Embryonic facial prominence (tissue), 1 donor: ENCODE data around the gene PKP4.
"Not testable (repeated sequence)": the region's sequence is repeated elsewhere in the genome, so short reads cannot be mapped to it uniquely, and the experiment has no call there.

Experiments
- DNase-seq: peaks from one replicate; pipeline ENCODE4 v3.0.0-alpha.2; 2016; ENCODE audit errors: extremely low spot score

PKP4 gene

DNA sequence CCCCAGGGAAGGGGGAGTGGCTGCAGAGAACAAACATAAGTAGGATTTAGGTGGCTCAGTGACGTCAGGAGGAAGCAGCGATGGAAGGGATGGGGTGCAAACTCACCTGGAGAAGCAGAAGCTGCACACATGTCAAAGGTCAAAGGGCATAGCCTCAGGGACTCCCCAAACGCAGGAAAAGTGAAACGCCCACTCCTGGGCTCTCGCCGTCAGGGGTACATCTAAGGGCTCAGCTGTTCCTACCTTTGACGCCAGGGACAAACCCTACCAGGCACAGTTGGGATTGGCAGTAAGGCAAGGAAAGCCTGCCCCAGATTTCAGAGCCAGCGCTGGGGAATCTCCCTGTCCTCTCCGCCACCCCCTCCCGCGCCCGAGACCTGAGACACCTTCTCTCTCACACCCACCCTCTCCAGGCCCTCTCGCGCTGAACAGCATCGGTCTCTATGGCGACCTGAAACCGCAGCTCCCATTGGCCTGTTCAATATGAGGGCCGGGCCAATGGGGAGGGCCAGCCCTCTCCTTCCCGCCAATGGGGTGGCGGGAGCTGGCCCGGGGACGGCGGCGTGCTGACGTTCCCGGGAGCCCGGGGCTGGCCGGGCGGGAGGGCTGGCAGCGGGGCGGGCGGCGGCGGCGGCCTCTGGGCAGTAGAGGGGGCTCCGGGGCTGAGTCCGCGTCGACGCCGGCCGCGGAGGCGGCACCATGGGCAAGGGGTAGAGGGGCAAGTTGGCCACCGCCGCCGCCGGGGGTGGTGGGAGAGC, at the start of gene PKP4, which contains the start of gene CCDC148:
PKP4 (plus strand) TSS at position 644 of the 758 bp plus-strand sequence. CDS start 76,233 bp downstream, outside the sequence.
CCDC148 (minus strand) TSS at position 445 of the 758 bp plus-strand sequence; CDS start at position 131, 314 bp downstream.
- DNase-seq: peak; percentile 89

GRCh38 chr2:158407031-158407430, 49.7 kb upstream of the PKP4 start:
- no peak for DNase-seq

- DNase-seq: no peak
These were observed 46.6 kb upstream of the PKP4 start for GRCh38 chr2:158410132-158410531.

GRCh38 chr2:158411748-158412147, 45.0 kb upstream of the PKP4 start:
- no peak for DNase-seq

GRCh38 chr2:158412206-158412605, 44.5 kb upstream of the PKP4 start:
- no peak for DNase-seq

GRCh38 chr2:158413581-158413980, 43.2 kb upstream of the PKP4 start:
- DNase-seq: no peak

GRCh38 chr2:158414538-158414937, 42.2 kb upstream of the PKP4 start:
- no peak for DNase-seq

GRCh38 chr2:158432117-158432516, 24.6 kb upstream of the PKP4 start:
- no peak for DNase-seq

DNA sequence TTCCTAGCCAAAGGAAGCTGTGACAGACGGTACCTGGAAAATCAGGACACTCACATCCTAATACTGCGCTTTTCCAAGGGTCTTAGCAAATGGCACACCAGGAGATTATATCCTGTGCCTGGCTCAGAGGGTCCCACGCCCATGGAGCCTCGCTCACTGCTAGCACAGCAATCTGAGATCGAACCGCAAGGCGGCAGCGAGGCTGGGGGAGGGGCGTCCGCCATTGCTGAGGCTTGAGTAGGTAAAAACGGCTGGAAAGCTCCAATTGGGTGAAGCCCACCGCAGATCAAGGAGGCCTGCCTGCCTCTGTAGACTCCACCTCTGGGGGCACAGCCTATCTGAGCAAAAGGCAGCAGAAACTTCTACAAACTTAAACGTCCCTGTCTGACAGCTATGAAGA, 23.0 kb upstream of the PKP4 start:
- DNase-seq: not testable (repeated sequence)

- not testable (repeated sequence) for DNase-seq
These were observed 17.7 kb upstream of the PKP4 start for GRCh38 chr2:158439062-158439461.

GRCh38 chr2:158443606-158444005, 13.1 kb upstream of the PKP4 start:
- DNase-seq: no peak

- DNase-seq: peak; percentile 46
These were observed 507 bp downstream of the PKP4 start for GRCh38 chr2:158457092-158457825.

- DNase-seq: no peak
These were observed 1.3 kb downstream of the PKP4 start for GRCh38 chr2:158457826-158458616.

- DNase-seq: no peak
These were observed 1.8 kb downstream of the PKP4 start for GRCh38 chr2:158458617-158458920.

- DNase-seq: no peak
These were observed 2.6 kb downstream of the PKP4 start for GRCh38 chr2:158459161-158460003.

DNA sequence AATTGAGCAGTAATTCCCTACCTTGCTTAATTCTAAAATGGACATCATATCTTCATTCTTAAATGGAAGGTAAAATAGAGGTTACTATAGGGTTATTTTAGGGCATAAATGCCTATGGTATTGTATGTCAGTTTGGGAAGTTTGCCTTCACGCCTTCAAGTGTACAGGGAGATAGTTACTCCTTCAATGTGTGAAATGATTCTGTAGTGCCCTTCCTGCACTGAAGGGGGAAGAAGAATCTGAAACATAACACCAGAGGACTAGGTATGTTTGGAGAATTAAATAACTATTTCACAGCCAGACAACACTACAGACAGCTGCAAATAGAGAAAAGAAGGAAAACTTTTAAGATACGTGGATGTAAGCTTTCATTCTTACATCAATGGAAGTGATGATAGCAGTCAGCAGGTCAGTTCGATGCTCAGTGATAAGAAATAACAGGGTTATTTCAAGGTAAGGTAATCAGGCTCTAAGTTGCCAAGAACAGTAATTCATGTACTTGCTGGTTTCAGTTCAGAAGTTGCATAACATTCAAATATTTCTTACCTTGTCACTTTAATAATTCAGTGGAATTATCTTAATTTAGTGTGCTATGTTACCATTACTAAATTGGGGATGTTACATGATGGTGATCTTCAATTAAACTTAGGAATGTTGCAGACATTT, 4.0 kb downstream of the PKP4 start:
- no peak for DNase-seq

GRCh38 chr2:158463496-158464095, 6.8 kb downstream of the PKP4 start:
- DNase-seq: no peak

DNA sequence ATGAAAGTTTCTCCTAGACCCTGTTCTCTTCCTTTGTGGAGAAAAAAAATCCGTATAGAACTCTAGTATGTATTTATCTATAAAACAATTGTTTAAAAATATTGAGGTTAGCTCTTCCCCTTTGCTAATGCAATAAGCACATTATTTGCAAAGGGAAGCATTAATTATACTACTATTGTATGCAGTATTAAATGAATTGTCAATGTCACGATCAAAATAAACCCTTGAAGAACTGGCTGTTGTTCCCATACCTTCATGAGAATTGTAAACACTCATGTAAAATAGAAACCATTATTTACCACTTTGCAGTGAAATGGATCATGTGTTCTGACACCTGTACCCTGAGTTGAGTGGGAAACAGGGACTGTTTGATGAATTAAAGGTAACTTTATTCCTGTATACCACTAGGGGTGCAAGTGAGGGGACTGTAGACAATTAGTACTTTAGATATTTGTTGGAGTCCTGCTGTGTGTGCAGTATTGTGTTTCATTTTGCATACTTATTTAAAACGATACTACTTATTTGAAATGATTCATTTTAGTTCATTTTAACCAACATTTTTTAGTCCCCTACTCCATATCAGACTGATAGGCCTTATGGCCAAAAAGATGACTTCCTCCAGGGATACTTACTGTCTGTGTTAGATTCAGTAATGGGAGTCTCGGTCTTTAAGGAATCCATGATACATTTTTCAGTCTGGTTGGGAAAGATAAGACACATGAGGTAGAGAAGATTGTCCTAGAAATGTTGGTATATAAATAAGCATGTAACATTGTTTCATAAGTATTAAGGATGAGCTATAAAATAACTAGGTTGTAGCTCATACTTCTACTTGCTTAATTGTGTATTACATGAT, 7.9 kb downstream of the PKP4 start:
- no peak for DNase-seq

DNA sequence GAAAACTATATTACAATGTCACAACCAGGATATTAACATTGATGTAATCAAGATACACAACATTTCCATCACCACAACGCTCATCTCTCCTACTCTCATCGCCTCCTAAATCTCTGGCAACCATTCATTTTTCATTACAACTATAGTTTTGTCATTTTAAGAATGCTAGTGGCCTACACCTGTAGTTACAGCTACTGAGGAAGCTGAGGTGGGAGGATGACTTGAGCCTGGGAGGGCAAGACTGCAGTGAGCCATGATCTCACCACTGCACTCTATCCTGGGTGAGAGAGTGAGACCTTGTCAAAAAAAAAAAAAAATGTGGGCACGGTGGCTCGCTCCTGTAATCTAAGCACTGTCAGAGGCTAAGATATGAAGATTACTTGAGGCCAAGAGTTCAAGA, 10.5 kb downstream of the PKP4 start:
- DNase-seq: no peak
